HCT116 (cell line): ENCODE data around the gene HACD4. TPM values are rescaled to one million over a fixed set of nuclear protein-coding genes. Genes with fewer than 3 reads are reported as not detected.

Experiments
- ATAC-seq: fragments of 200-7000 bp; cut with Tn5 transposase; 2 replicates; pipeline ENCODE4 v1.9.1; 2020; ENCODE audit warnings: mild to moderate bottlenecking, moderate library complexity
- BruUV-seq: library from RNA; stranded (reverse); fragments of 400-500 nt; replicated peaks from 2 replicates; lab custom pipeline; 2021; lab: Mats Ljungman, UMichigan
- CTCF ChIA-PET: fragments of 300-600 bp; sonication (Branson Sonifier 250); formaldehyde crosslinking; loops from one replicate; lab custom pipeline; 2021; ENCODE audit warnings: antibody characterized with exemption; lab: Charles Lee
- POLR2A ChIA-PET: fragments of 300-600, 350-600 bp; sonication (Branson Sonifier 250); formaldehyde crosslinking; loops from one replicate; lab custom pipeline; 2021; ENCODE audit warnings: antibody characterized with exemption; lab: Charles Lee
- RAD21 ChIA-PET, 2 experiments: fragments of 300-600 bp; sonication (Branson Sonifier 250); formaldehyde crosslinking; loops; one replicate each; lab custom pipeline; 2023; ENCODE audit warnings: low total read pairs in 2 of 2; ENCODE audit not compliant: uncharacterized antibody in 2 of 2, unreplicated experiment in 2 of 2, low non-redundant PET in 1 of 2; lab: Charles Lee
- DNase-seq: peaks from one replicate; pipeline ENCODE4 v3.0.0-alpha.2; 2010; ENCODE audit warnings: low read depth, low spot score
- H2AFZ ChIP-seq: fragments of 200-600 bp; shearing (Covaris generic), sonication (generic); 2 replicates; pipeline ENCODE4 v1.6.1; 2017; ENCODE audit warnings: low read depth, mixed run types, mixed read lengths, antibody characterized with exemption, low read length; ENCODE audit not compliant: poor library complexity, severe bottlenecking
- H3K27ac ChIP-seq: 2 replicates; pipeline ENCODE4 v1.5.1; 2012; ENCODE audit warnings: low read depth, low read length
- H3K27me3 ChIP-seq: fragments of 200-600 bp; sonication (generic); 2 replicates; pipeline ENCODE4 v1.6.1; 2016; ENCODE audit warnings: mixed run types, low read length, mixed read lengths; ENCODE audit not compliant: insufficient read depth
- H3K36me3 ChIP-seq, 2 experiments: fragments of 200-500 bp in 1 of 2; fragments of 200-600 bp in 1 of 2; sonication (Bioruptor generic) in 1 of 2; sonication (generic) in 1 of 2; 2 replicates each; pipeline versions ENCODE4 v1.5.1 to v1.6.1; 2014 to 2016; ENCODE audit warnings: low read length in 2 of 2, inconsistent platforms in 1 of 2, mixed read lengths in 1 of 2, mixed run types in 1 of 2; ENCODE audit not compliant: insufficient read depth in 2 of 2, control insufficient read depth in 1 of 2
- H3K4me1 ChIP-seq, 2 experiments: fragments of 200-600 bp in 1 of 2; sonication (generic) in 1 of 2; 2 replicates each; pipeline versions ENCODE4 v1.5.1 to v1.6.1; 2012 to 2017; ENCODE audit warnings: low read length in 2 of 2, inconsistent platforms in 1 of 2, mild to moderate bottlenecking in 1 of 2, mixed read lengths in 1 of 2, mixed run types in 1 of 2, moderate library complexity in 1 of 2; ENCODE audit not compliant: insufficient read depth in 2 of 2, control insufficient read depth in 1 of 2
- H3K4me2 ChIP-seq: fragments of 200-600 bp; sonication (generic); 2 replicates; pipeline ENCODE4 v1.6.1; 2017; ENCODE audit warnings: mixed run types, low read length, mixed read lengths
- H3K4me3 ChIP-seq, 2 experiments: fragments of 200-600 bp in 1 of 2; sonication (generic) in 1 of 2; replicated peaks in 1 of 2; 2 replicates each; pipeline ENCODE4 v1.5.1; 2011 to 2016; ENCODE audit warnings: low read length in 2 of 2, control low read depth in 1 of 2, low read depth in 1 of 2, mild to moderate bottlenecking in 1 of 2, mixed read lengths in 1 of 2, mixed run types in 1 of 2
- H3K79me2 ChIP-seq: fragments of 200-600 bp; sonication (generic); 2 replicates; pipeline ENCODE4 v1.6.1; 2017; ENCODE audit warnings: mild to moderate bottlenecking, mixed run types, low read length, moderate library complexity, mixed read lengths; ENCODE audit not compliant: insufficient read depth
- H3K9ac ChIP-seq: fragments of 200-600 bp; sonication (generic); 2 replicates; pipeline ENCODE4 v1.6.1; 2016; ENCODE audit warnings: low read length, mixed read lengths
- H3K9me2 ChIP-seq: fragments of 200-600 bp; sonication (generic), shearing (Covaris generic); 2 replicates; pipeline ENCODE4 v1.6.1; 2017; ENCODE audit warnings: mixed run types, mild to moderate bottlenecking, moderate library complexity; ENCODE audit not compliant: insufficient read depth
- H3K9me3 ChIP-seq, 2 experiments: fragments of 200-500 bp in 1 of 2; fragments of 200-600 bp in 1 of 2; sonication (Bioruptor generic) in 1 of 2; sonication (generic) in 1 of 2; 2 replicates each; pipeline ENCODE4 v1.6.1; 2014 to 2017; ENCODE audit warnings: low read length in 2 of 2, mixed read lengths in 2 of 2, inconsistent platforms in 1 of 2, low read depth in 1 of 2, mild to moderate bottlenecking in 1 of 2, mixed run types in 1 of 2, moderate library complexity in 1 of 2; ENCODE audit not compliant: control insufficient read depth in 1 of 2, insufficient read depth in 1 of 2
- H4K20me1 ChIP-seq: fragments of 200-600 bp; sonication (generic), shearing (Covaris generic); 2 replicates; pipeline ENCODE4 v1.6.1; 2017; ENCODE audit warnings: mixed run types, mild to moderate bottlenecking, moderate library complexity; ENCODE audit not compliant: insufficient read depth
- CEBPB ChIP-seq: IDR thresholded peaks from 2 replicates; pipeline ENCODE4 v1.6.1; 2012; ENCODE audit warnings: low read depth
- EGR1 ChIP-seq: IDR thresholded peaks from 2 replicates; pipeline ENCODE4 v1.6.1; 2012; ENCODE audit warnings: low read depth
- ELF1 ChIP-seq: IDR thresholded peaks from 2 replicates; pipeline ENCODE4 v1.6.1; 2012; ENCODE audit warnings: low read depth, borderline replicate concordance
- EZH2phosphoT487 ChIP-seq: fragments of 200-600 bp; IDR thresholded peaks from 2 replicates; pipeline ENCODE4 v1.6.1; 2018; ENCODE audit warnings: antibody characterized with exemption, borderline replicate concordance
- FOSL1 ChIP-seq: IDR thresholded peaks from 2 replicates; pipeline ENCODE4 v1.6.1; 2012; ENCODE audit warnings: low read depth
- MAX ChIP-seq: IDR thresholded peaks from 2 replicates; pipeline ENCODE4 v1.6.1; 2012
- POLR2A ChIP-seq: IDR thresholded peaks from 2 replicates; pipeline ENCODE4 v1.7.0; 2011; ENCODE audit warnings: borderline replicate concordance; ENCODE audit not compliant: insufficient read depth, insufficient read length; ENCODE audit errors: extremely low read depth
- POLR2AphosphoS5 ChIP-seq: IDR thresholded peaks from 2 replicates; pipeline ENCODE4 v1.6.1; 2011; ENCODE audit warnings: mild to moderate bottlenecking, low read depth, low read length, moderate library complexity
- SP1 ChIP-seq: IDR thresholded peaks from 2 replicates; pipeline ENCODE4 v1.6.1; 2012; ENCODE audit warnings: low read depth
- SRF ChIP-seq: IDR thresholded peaks from 2 replicates; pipeline ENCODE4 v1.6.1; 2012; ENCODE audit warnings: low read depth
- TCF7L2 ChIP-seq: IDR thresholded peaks from 2 replicates; pipeline ENCODE4 v1.7.0; 2011; ENCODE audit warnings: borderline replicate concordance, inconsistent platforms; ENCODE audit not compliant: insufficient read depth, insufficient read length; ENCODE audit errors: extremely low read depth
- ZNF274 ChIP-seq: fragments of 200-500 bp; sonication (Bioruptor generic); IDR thresholded peaks from 2 replicates; pipeline ENCODE4 v1.6.1; 2014; ENCODE audit warnings: mild to moderate bottlenecking, low read depth, low read length, inconsistent platforms
- intact Hi-C: fragments of 100-400 bp; cut with micrococcal nuclease; formaldehyde crosslinking; loops from 2 replicates; pipeline ENCODE4 v1.10.0; 2022
- total RNA-seq: library from RNA; stranded (reverse); gene quantifications from one replicate; pipeline ENCODE4 v1.2.1, GENCODE V29; 2021; ENCODE audit not compliant: unreplicated experiment
- TF ChIP-seq, protein P1 (sequence below): IDR thresholded peaks from 2 replicates; pipeline ENCODE4 v1.6.1; 2012; ENCODE audit warnings: low read depth

HACD4 gene
- total RNA-seq, 1 experiment from 2014 or later = not detected

GRCh38 chr9:20995616-20996015, 35.8 kb downstream of the HACD4 start:
- no peaks in the 10 kb centered on the region for H3K9me3 ChIP-seq
- no peaks in the 10 kb centered on the region for H3K79me2 ChIP-seq
- H3K4me3 ChIP-seq = no peak overlapping the region
- no peaks in the 10 kb centered on the region for H3K4me1 ChIP-seq
- no peak overlapping the region for H3K4me2 ChIP-seq
- ChIA-PET CTCF (no interaction called here), RAD21 (no interaction called here), POLR2A (no interaction called here)
- no peaks in the 10 kb centered on the region for H3K36me3 ChIP-seq
- TF ChIP-seq ELF1 (no peak), TCF7L2 (no peak), EZH2phosphoT487 (no peak), ZNF274 (no peak), FOSL1 (no peak), POLR2A (no peak), SRF (no peak), SP1 (no peak), POLR2AphosphoS5 (no peak), CEBPB (no peak), MAX (no peak), EGR1 (no peak)
- TF ChIP-seq, protein P1, sequence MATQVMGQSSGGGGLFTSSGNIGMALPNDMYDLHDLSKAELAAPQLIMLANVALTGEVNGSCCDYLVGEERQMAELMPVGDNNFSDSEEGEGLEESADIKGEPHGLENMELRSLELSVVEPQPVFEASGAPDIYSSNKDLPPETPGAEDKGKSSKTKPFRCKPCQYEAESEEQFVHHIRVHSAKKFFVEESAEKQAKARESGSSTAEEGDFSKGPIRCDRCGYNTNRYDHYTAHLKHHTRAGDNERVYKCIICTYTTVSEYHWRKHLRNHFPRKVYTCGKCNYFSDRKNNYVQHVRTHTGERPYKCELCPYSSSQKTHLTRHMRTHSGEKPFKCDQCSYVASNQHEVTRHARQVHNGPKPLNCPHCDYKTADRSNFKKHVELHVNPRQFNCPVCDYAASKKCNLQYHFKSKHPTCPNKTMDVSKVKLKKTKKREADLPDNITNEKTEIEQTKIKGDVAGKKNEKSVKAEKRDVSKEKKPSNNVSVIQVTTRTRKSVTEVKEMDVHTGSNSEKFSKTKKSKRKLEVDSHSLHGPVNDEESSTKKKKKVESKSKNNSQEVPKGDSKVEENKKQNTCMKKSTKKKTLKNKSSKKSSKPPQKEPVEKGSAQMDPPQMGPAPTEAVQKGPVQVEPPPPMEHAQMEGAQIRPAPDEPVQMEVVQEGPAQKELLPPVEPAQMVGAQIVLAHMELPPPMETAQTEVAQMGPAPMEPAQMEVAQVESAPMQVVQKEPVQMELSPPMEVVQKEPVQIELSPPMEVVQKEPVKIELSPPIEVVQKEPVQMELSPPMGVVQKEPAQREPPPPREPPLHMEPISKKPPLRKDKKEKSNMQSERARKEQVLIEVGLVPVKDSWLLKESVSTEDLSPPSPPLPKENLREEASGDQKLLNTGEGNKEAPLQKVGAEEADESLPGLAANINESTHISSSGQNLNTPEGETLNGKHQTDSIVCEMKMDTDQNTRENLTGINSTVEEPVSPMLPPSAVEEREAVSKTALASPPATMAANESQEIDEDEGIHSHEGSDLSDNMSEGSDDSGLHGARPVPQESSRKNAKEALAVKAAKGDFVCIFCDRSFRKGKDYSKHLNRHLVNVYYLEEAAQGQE = no peak
- intact Hi-C loops = no loop called here
- H3K9ac ChIP-seq = no peak overlapping the region
- H3K27ac ChIP-seq = no peak overlapping the region
- H3K9me2 ChIP-seq = no peaks in the 10 kb centered on the region
- no peaks in the 10 kb centered on the region for H4K20me1 ChIP-seq
- no TSS peak for BruUV-seq
- H3K27me3 ChIP-seq = no peaks in the 10 kb centered on the region
- no peak overlapping the region for H2AFZ ChIP-seq
- no peak for ATAC-seq
- DNase-seq = no peak
